NCI-H1092 (cell line): Measurements from ENCODE around the gene FAM234B.
"Not testable (repeated sequence)": the region's sequence is repeated elsewhere in the genome, so short reads cannot be mapped to it uniquely, and the experiment has no call there.

Experiments used
- DNase-seq: peaks from one replicate; lab custom pipeline; 2025; lab: John Stamatoyannopoulos, UW

The FAM234B gene

DNA sequence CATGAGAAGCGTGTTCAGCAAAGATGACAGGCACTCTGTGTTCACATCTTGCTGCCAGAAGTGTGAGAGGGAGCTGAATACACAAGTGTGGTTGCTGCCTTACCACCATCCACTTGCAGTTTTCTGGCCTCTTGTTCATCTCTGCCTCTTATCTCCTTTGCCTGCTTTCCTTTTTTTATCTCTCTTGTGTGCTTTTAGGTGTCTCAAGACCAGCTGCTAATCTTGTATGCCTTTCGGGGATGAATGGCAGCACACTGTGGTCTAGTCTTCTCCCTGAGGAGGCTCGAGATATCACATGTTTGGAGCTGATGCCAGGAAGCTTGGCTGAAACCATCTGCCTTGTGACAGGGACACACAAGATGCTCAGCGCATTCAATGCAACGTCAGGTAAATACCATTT, 17.2 kb downstream of the FAM234B start:
- no peak for DNase-seq

DNA sequence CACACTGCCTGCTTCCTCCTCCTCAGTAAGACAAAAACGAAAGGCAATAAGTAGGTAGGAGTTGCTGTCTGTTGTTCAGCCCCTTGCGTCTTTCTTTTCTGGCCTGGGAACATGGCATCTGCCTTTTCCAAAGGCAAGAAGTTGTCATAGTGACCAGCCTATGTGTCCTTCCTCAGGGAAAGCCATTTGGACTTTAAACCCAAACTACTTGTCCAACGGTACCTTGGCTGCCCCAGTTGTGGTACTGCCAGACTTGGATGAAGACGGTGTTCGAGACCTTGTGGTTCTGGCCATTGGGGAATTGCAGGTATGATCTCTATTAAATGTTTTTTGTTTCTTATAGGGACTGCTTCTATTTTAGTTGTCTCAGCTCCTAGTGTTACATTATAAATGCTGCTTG, 18.5 kb downstream of the FAM234B start:
- no peak for DNase-seq

DNA sequence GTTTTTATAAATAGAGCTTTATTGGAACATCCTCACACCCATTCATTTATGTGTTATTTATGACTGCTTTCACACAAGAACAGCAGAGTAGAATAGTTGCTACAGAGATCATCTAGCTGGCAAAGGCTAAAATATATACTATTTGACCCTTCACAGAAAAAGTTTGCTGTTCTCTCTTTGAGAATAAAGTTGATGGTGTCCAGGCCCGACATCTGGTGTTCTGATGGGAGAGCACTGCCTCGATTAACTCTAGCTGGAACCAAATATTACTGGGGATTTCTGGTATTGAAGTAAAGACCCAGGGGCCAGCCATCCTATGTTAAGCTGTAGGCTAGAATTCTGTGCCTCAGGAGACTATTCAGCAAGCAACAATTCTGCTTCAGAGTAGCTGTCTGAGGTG, 21.8 kb downstream of the FAM234B start:
- DNase-seq: no peak

DNA sequence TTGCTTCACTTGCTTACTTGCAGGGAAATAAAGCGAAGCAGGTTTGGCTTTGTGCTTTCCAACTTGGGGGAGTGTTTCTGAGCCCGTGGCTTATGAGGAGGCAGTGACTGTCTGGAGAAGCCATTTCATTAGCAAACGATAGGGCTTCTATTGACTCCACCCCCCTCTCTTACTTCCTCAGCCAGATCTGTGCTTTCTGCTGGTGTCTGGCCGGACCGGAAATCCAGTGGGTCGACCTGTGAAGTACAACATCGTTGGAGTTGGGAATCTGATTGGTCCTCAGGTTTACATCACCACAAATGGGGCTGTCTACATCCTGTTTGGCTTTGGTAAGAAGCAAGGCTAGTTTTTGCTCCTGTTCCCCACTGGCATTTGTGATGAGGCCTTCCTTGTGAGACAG, 22.3 kb downstream of the FAM234B start:
- no peak for DNase-seq

DNA sequence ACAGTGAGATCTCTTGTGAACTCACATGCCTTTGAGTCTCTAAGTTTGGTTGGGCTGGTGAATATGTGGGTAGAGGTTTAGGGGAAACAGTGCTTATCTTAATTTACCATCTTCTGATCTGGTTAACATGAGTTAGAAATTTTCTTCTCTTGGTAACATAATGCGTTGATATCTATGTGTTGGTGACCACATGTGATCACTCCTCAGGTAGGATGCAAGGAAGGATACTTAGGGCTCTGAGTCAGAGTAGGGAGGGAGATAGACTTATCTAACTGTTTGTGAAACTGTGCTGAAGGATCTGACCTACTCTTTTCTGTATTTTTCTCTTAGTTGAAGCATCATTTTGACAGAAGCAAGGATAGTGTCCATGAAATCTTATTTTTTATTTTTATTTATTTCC, 23.1 kb downstream of the FAM234B start:
- no peak for DNase-seq

DNA sequence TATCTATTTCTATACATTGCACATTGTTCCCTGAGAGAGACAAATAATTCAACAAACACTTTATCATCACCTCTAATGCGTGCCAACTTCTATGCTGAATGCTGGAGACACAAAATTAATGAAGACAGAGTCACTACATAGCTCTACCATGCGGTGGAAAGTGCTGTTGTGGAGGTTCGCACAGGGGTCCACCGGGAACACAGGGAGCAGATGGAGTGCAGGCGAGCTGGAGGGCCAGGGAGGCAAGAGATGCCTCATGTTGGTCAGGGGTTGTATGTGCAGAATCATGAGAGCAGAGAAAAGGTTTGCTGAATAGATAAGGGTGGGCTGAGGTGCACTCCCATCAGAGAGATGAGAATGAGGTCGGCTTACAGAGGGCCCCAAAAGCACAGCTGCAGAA, 25.2 kb downstream of the FAM234B start:
- DNase-seq: no peak

DNA sequence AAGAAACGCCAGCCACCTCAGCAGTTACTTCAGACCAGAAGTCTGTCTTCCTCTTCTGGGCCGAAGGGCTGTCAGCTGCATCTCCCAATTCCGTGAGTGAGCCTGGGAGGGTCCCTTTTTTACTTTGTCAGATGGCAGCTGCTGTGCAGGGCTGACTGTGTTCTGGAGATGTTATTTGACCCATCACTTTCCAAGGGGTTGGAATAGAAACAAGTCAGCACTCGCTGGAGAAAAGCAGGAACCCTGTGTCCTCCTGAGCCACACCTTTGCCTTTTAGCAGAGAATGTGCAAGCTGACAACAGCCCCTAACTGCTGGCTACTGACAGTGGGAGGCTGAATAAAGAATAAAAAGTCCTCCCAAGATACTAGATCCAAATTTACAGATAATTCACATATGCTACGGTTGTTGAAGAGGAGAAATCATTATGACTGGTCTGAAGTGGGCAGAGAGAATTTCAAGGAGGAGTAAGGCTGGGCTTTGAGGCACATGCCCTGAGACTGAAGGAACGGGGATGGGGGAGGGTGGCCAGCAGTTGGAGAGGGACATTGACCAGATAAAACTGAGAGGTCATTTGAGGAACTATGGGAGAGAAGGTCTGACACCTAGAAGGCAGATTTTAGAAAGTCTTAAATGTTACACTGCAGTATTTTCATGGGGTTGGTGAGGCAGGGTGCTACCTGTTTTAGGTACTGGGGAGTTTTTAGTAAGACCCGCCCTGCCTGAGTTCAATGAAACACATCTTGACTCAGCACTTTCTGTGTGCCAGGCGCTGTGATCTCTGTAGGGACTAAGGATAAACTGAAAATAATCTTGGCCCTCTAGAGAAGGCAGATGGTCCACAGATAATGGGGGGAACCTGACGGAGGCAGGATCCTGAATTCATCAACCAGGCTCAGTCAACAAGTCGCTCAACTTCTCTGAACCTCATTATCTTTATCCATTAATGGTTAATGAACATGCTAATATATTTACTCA, 27.4 kb downstream of the FAM234B start:
- DNase-seq: no peak

DNA sequence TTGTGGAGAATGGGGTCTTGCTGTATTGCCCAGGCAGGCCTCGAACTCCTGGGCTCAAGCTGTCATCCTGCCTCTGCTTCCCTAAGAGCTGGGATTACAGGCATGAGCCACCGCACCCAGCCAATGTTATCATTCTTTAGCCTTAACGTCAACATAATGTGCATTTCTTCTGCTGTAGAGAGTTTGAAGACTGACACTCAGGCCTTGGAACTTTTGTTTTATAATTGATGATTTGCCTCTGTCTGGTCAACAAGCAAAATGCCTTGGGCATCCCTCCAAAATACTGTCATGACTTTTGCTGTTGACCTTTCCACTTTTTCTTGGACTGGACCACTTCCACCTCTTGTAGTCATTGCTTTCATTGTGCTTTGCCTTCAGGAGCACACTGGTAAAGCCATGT, 29.0 kb downstream of the FAM234B start:
- no peak for DNase-seq

DNA sequence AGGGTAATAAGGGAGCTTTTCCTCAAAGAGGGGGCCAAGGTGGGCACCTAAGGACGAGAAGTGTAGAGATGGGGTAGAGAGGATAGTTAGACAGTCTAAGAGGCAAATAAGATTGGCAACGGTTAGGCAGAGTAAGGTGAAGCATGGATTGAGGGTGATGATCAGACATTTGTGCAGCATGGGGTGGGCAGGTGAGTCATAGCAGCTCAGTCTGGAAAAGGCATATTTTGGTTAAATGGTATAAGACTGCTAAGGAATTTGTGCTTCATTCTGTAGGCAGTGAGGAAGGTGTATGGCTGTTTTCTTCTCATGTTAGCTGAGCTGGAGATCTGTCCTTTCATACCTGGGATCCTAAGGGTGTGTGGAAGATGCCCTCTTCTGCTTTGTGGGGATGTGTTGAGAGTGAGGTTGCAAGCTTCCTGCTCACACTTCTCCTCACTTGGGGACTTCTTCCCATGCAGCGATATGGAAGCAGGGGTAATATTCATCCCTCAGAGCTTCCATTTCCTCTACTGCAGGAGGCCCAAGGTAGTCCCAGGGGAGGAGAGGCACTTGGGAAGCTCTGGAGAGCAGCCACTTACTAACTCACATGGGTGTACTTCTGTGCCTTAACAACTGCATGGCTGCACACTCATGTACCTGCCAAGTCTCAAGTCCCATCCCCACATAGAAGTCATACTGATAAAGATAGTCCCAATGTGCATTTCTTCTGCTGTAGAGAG, 30.4 kb downstream of the FAM234B start:
- no peak for DNase-seq

DNA sequence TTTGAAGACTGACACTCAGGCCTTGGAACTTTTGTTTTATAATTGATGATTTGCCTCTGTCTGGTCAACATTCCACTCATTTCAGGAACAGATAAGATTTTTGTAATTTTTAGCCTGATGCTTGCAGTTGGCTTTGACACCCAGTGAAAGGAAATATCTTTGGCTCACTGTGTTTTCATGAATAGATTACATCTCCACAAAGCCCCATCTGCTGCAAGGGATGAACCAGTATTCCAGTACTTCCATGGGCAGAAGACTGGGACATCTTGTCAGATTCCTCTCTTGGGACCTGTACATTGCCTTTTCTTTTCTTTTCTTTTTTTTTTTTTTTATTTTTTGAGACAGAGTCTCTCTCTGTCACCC, 30.9 kb downstream of the FAM234B start:
- no peak for DNase-seq

DNA sequence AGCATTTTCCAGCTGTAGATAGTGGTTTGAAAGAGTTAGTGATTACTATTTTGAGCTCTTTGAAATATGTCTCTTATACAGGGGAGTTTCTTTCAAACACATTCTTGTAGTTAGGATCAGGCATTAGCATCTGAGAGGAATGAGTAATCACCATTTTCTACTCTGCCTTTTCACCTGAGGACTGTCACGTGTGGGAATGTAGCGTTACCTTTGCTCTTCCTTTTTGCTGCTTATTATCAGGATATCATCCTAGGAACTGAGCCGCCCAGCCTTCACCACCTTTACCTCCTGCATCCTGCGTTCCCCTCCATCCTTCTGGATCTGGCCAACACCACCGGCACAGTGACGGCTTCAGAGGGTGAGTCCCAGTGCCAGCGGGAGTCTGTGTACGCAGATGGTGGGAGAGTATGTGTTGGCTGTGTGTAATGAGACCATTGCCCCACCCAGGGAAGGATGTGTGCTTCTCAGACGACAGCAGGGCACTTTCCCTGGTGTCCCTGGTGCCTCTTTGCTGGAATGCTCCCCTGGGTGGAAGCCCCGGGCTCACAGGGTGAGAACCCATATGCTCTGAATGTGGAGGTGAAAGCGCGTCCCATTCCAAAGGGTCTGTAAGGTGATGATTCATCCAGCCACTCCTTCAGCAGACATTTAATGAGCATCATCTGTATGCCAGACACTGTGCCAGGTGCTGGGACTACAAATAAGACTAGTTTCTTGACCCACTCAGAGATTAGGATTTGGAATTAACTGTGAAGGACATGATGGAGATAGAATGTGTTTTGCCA, 31.8 kb downstream of the FAM234B start:
- DNase-seq: no peak

DNA sequence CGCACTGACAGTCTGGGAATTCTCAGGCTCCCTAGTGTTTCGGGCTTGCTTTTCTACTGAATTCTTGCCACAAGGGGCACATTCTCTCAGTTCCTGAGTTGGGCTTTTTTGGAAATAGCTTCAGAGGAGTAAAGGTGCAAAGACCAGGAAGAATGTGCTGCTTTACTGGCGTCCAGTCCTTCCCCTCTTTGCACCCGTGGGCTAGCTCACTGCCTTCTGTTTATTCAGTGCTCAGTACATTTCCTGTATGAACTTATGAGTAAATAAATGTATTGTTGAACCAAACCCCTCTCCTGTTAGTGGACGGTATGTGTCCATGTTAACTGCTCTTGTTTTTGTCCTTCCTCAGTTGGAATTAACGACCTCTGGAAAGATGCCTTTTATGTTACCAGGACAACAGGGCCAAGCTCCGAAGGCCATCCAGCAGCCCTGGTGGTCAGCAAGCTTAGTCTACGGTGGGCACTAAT, 35.3 kb downstream of the FAM234B start:
- no peak for DNase-seq

DNA sequence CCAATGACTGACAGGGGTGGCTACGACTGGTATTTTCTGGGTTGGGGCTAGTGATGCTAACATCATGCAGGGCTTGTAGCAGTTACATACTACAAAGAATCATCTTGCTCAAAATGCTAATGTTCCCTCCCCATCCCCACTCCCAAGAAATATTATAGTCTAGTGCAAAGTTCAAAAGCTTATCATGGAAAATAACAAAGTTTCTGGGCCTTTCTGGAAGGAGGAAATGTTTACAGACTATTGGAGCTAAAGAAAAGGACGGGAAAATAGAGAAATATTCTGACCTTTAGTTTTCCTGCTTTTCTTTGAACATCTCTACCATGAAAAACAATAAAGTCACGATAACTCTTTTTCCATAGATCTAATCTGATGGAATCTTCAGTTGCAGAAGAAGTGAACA, 36.1 kb downstream of the FAM234B start:
- no peak for DNase-seq

DNA sequence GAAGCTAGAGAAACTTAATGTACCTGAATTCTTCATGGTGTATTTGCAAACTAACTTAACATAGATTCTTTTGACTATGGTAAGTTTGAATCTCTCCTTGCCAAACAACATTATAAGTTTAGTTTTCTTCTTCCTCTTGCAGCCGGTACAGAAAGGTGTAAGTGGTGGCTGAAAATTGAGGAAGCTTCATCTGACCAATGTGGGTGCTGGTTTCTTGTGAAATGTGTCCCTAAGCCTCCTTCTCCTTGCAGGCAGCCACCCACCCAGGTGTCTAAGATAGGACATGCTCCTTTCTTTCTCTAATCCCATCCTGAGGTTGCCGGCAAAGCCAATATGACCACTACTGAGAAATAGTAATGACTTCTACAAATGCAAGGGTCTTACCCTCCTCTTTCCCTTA, 38.7 kb downstream of the FAM234B start:
- DNase-seq: no peak

DNA sequence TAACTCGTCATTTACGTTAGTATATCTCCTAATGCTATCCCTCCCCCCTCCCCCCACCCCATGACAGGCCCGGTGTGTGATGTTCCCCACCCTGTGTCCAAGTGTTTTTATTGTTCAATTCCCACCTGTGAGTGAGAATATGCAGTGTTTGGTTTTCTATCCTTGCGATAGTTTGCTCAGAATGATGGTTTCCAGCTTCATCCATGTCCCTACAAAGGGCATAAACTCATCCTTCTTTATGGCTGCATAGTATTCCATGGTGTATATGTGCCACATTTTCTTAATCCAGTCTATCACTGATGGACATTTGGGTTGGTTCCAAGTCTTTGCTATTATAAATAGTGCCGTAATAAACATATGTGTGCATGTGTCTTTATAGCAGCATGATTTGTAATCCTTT, 39.5 kb downstream of the FAM234B start:
- DNase-seq: not testable (repeated sequence)

DNA sequence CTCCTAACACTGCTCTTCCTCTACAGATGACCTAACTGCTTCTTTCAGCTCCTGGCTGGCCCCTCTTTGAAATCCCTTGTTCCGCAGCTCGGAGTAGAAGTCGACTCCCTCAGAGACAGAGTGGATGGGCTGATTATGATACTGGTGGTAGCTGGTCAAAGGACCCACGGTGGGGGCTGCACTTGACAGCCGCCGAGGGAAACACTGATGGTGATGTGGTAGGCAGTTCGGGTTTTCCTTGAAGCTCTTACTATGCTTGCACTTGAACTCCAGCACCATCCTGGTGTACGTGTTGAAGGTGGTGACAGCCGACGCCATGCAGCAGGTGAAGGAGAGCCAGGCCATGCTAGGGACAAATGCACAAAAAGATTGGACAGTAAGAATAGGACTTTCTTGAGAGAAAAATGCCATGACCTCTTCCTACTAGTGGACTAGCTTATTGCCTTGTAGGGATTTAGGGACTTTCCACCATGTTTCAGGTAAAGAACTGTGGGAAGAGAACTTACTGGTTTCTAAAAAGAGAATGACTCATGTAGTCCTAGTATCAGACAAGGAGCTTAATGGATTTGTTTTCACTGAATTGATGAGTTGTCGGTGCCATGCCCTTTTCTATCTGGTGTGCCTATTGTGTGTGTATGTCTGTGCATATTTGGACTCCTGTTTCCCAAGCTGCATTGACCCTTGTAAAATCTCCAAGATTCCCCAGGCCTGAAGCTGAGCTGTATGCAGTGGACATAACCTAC, 40.9 kb downstream of the FAM234B start:
- DNase-seq: no peak

DNA sequence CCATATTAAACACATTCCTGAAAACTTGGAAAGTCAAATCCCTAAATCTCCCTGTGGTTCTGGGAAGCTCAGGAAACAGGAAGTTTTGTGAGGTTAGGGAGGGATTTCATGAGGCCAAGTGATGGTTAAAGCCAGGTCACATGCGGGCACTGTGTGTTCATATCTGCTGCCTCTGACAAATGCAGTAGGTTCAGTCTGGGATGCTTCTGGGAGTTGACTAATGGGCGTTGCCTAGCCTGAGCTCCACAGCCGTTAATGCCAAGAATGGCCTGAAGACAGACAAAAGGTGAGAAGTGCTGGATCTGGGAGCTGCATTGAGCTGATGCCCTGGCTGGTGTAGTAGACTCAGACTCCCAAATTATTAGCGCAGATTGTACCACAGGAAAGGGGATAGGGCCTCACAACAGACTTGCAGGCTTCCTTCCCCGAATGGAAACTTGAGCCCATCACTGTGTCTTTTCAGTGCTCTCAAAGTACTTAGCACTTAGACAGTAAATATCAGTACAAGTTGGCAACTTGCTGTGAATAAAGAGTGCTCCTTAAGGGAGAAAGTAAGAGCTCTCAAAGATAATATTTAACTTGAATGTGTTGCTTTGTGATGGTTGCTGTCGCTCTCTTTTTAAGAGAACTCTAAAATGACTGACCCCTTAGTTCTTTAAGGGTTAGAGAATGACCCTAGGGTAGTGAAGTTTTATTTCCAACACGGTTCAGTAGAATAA, 41.9 kb downstream of the FAM234B start:
- no peak for DNase-seq

DNA sequence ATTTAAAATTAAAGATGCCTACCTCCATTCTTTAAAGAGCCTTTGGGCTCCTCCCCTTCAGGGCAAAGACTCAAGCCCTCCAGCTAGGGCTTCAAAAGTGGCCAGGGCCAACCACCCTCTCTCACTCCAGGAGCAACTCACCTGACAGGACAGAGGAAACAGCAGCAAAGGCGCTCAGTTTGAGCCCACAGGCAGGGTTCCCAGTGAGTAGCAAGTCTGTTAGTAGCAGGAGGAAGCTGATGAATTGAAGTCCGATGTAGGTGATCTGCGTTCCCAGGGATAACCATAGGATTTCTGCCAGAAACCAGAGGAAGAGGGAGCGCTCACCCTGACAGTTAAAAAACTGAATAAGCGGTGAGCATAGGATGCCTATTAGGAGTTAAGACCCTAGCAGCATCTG, 43.6 kb downstream of the FAM234B start:
- DNase-seq: no peak

DNA sequence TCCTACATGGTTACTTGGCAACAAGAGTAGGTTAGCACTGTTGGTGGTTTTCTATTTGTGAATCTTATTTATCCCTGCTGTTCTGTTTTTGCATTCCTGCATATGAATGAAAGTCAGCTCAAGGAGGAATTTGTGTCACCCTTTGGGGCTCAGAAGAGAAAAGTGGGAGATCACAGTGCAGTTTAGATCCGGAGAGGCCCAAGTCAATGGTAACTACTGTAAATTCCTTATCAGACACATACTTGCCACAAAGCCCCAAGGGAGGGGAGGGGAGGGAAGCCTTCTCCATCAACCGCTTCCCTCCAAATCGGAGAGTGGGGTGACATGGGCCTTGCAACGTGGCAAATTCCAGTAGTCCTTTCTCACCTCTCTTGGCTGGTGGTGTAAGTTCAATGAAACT, 44.3 kb downstream of the FAM234B start:
- no peak for DNase-seq

DNA sequence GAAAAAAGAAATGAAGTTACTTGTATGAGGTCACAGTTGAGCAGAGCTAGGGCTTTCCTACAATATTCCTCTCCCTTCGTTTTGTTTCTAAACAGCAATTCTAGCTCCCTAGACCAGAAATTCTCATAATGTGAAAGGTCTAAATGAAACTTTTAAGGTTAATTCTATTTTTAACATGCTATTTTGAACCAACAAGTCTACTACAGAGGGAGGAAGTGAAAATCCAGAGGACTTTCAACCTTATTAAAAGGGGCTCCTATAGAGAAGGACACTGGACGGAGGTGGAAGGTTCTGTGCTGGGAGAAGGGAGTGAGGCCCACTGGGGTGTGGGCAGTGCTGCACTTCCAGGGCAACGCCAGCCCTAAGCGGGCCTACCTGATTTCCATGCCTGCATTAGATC, 45.9 kb downstream of the FAM234B start:
- DNase-seq: no peak

DNA sequence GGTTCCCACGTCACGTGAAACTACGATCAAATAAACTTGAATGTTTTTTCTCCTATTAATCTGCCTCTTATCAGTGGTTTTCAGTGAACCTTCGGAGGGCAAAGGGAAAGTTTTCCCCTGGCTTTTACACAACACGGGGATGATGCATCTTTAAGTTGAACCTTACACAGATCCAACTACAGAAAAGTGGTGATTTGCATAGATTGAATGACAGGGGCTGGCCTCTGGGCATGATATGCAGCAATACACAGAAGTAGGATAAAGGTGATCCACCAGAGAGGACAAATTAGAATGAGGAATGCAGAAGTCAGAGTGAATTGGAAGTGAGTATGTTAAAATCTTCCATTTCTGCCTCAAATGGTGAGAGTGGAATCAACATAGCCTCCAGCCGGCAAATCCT, 47.7 kb downstream of the FAM234B start:
- no peak for DNase-seq
